ENCODE measurements around the gene SPRR4.

DNA sequence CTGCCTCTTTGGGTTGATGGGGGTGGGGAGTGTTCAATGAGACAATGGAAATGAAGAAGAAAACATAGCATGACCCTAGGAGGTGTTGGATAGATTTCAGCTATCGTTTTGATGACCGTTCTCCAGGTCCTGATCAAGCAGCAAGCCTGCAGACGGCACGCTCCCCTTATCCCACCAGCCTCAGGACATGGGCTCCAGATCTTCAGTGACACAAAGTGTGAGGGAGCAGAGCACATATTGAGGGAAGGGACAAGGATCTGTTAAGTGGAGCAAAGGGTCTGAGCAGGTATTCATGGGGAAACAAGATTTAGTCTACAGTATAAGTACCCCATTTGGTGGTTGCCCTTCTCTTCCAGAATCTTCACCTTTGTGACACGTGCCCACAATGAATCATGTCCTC is 18.7 kb upstream of the SPRR4 start:
- no peak for TF ChIP-seq EZH2phosphoT487 (IDR thresholded peaks at IDR 0.05; ENCODE audit: borderline replicate concordance, low read depth)
- TF ChIP-seq RCOR1 (IDR thresholded peaks at IDR 0.05; ENCODE audit: low read length) = no peak
- TF ChIP-seq, protein P1, sequence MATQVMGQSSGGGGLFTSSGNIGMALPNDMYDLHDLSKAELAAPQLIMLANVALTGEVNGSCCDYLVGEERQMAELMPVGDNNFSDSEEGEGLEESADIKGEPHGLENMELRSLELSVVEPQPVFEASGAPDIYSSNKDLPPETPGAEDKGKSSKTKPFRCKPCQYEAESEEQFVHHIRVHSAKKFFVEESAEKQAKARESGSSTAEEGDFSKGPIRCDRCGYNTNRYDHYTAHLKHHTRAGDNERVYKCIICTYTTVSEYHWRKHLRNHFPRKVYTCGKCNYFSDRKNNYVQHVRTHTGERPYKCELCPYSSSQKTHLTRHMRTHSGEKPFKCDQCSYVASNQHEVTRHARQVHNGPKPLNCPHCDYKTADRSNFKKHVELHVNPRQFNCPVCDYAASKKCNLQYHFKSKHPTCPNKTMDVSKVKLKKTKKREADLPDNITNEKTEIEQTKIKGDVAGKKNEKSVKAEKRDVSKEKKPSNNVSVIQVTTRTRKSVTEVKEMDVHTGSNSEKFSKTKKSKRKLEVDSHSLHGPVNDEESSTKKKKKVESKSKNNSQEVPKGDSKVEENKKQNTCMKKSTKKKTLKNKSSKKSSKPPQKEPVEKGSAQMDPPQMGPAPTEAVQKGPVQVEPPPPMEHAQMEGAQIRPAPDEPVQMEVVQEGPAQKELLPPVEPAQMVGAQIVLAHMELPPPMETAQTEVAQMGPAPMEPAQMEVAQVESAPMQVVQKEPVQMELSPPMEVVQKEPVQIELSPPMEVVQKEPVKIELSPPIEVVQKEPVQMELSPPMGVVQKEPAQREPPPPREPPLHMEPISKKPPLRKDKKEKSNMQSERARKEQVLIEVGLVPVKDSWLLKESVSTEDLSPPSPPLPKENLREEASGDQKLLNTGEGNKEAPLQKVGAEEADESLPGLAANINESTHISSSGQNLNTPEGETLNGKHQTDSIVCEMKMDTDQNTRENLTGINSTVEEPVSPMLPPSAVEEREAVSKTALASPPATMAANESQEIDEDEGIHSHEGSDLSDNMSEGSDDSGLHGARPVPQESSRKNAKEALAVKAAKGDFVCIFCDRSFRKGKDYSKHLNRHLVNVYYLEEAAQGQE (IDR thresholded peaks at IDR 0.05; ENCODE audit: low read depth, low read length) = no peak
- TF ChIP-seq, protein P2, sequence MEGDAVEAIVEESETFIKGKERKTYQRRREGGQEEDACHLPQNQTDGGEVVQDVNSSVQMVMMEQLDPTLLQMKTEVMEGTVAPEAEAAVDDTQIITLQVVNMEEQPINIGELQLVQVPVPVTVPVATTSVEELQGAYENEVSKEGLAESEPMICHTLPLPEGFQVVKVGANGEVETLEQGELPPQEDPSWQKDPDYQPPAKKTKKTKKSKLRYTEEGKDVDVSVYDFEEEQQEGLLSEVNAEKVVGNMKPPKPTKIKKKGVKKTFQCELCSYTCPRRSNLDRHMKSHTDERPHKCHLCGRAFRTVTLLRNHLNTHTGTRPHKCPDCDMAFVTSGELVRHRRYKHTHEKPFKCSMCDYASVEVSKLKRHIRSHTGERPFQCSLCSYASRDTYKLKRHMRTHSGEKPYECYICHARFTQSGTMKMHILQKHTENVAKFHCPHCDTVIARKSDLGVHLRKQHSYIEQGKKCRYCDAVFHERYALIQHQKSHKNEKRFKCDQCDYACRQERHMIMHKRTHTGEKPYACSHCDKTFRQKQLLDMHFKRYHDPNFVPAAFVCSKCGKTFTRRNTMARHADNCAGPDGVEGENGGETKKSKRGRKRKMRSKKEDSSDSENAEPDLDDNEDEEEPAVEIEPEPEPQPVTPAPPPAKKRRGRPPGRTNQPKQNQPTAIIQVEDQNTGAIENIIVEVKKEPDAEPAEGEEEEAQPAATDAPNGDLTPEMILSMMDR (IDR thresholded peaks at IDR 0.05) = no peak
- TF ChIP-seq RAD21 (IDR thresholded peaks at IDR 0.05; ENCODE audit: low read length) = no peak
- no peak for TF ChIP-seq POLR2AphosphoS5 (IDR thresholded peaks at IDR 0.05; ENCODE audit: low read depth, low read length)
- TF ChIP-seq, protein P3, sequence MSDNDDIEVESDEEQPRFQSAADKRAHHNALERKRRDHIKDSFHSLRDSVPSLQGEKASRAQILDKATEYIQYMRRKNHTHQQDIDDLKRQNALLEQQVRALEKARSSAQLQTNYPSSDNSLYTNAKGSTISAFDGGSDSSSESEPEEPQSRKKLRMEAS (IDR thresholded peaks at IDR 0.05; ENCODE audit: low read depth) = no peak
- TF ChIP-seq ELF1 (IDR thresholded peaks at IDR 0.05) = no peak
- TF ChIP-seq CHD2 (IDR thresholded peaks at IDR 0.05; ENCODE audit: low read length, partially characterized antibody) = no peak
- TF ChIP-seq, protein P4, sequence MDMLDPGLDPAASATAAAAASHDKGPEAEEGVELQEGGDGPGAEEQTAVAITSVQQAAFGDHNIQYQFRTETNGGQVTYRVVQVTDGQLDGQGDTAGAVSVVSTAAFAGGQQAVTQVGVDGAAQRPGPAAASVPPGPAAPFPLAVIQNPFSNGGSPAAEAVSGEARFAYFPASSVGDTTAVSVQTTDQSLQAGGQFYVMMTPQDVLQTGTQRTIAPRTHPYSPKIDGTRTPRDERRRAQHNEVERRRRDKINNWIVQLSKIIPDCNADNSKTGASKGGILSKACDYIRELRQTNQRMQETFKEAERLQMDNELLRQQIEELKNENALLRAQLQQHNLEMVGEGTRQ (IDR thresholded peaks at IDR 0.05; ENCODE audit: borderline replicate concordance, low read depth, low read length) = no peak
- TF ChIP-seq YY1 (IDR thresholded peaks at IDR 0.05; ENCODE audit: low read depth) = no peak
- TF ChIP-seq MXI1 (IDR thresholded peaks at IDR 0.05; ENCODE audit: low read depth, low read length) = no peak

Measured in SK-N-SH (cell line).